Kidney glomerular epithelial cell (primary cell): Measurements from ENCODE around the gene FLNA.

Experiments used
- DNase-seq: peaks from one replicate; lab custom pipeline; 2025; lab: John Stamatoyannopoulos, UW

Gene FLNA

DNA sequence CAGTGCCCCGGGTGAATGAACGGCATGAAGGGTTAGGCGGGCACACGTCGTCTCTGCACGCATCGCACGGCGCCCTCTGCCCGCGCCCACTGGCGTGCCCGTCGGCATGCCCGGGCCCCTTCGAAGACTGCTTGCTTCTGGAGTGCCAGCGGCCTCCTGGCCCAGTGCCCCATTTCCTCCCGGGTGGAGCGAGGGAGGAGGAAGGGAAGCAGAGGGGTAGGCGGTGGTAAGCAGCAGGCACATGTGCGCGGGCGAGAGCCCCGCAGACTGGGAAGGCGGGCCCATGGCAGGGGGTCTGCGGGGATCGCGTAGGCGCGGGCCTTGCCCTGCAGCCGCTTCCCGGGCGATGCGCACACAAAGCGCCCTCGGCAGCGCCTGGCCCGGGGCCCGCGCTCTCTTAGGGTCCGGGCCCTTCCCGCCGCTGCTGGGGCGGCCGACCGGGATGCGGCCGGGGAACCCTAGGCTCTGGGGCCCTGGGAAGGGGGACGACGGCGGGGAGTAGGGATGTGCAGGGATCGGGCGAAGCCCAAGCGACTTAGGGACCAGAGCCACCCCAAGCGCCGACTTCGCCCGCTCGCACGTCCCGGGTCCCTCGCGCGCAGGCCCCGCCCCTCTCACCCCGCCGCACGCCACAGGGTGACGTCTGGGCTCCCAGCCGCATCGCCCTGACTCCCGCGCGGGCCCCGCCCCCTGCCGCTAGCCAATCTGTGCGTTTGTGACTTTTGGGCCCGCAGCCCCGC, 3.8 kb upstream of the FLNA start:
- DNase-seq: no peak

DNA sequence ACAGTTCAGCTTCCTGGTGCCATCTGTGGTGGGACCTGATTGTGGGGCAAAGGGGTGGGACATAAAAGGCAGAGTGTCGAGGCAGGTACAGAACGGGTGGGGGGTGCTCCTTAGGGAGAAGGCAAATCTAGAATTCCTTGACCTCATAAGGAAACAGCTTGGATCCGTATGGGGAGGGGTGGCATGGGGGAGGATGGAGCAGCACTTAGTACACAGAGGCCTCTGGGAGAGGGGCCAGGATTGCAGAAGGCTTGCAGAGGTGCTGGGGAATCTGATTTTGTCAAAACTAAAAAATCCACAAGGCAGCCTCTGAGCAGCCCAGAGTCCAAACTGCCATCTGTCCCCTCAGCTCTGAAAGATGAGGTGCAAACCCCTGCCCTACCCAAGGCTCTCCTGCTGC, 2.3 kb upstream of the FLNA start:
- DNase-seq: no peak

DNA sequence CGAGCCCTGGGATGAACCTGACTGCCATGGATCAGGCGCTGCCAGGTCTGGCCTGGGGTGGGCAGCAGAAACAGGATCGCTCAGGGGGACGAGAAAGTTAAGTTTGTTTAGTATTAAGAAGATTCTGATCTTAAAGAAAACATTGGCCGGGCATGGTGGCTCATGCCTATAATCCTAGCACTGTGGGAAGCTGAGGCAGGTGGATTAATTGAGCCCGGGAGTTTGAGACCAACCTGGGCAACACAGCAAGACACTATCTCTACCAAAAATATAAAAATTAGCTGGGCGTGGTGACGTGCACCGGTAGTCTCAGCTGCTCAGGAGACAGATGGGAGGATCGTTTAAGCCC, 696 bp upstream of the FLNA start:
- DNase-seq: no peak

DNA sequence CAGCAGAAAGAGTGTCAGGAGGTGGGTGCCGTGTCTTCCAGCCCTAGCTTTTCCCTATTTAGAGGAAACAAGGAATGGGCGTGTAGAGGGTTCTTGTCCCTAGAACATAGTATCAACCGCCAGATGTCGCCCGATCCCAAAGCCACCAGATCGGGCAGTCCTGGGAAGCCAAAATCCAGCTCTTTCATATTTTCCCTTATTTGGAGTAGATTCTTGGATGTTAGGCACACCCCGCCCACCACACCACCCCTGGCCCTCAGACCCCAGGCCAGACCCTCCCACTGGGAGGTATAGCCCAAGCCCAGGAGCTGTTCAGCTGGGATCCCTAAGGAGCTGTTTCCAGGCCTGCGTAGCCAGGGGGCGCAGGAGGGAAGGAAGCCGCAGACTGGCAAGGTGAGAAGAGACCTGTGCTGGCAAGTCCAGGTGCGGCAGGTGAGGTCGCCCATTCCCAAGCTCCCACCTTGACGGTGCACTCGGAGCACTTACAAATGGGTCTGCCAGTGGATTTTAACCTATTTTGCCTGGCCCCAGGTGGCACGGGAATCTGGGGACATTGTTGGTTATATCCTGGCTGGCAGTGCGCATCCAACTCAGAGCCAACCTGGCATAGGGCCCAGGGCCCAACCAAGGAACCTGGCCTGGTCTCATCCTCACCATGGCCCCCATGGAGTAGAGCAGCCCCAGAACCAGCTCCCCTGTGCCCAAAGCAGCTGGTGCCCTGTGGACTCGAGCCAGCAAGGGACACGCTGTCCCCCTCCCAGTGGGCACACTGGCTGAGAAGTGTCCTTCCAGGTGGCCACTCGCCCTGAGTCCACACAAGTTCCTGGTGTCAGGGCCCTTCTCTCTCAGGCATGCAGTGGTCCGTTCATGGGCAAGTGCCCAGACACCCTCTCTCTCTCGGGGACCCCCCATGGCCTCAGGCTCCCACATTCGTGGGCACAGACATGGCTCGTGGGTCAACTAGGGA, 811 bp downstream of the FLNA start:
- peak; percentile 32 for DNase-seq

DNA sequence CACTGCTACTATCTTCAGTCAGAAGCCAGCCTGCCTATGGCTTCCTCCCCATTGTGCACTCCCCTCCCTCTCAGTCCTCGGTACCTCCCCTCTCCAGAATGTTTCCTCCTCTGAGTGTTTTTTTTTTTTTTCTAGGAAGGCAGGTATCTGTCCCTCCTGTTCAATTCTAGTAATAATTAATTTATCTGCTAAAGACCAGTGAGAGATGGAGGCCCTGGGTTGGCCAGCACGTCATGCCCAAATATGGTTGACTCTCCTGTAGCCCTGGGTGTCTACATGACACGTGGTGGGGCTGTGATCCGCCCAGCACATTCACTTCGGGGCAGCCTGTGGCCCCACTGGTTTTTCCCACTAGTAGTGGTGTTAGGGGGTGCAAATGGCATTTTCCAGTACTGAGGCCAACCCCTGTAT, 1.8 kb downstream of the FLNA start:
- DNase-seq: peak; percentile 56

DNA sequence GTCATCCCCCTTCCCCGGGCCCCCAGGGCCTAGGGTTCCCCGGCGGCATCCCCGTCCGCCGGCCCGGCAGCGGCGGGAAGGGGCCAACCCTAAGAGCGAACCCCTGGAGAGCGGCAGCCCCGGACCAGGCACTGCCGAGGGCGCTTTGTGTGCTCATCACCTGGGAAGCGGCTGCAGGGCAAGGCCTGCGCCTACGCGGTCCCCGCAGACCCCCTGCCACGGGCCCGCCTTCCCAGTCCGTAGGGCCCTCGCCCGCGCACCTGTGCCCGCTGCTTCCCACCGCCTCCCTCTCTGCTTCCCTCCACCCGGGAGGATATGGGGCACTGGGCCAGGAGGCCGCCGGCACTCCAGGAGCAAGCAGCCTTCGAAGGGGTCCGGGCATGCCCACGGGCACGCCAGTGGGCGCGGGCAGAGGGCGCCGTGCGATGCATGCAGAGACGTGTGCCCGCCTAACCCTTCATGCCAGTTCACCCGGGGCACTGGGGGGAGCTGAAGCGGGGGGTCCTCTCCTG, 2.6 kb downstream of the FLNA start:
- no peak for DNase-seq

DNA sequence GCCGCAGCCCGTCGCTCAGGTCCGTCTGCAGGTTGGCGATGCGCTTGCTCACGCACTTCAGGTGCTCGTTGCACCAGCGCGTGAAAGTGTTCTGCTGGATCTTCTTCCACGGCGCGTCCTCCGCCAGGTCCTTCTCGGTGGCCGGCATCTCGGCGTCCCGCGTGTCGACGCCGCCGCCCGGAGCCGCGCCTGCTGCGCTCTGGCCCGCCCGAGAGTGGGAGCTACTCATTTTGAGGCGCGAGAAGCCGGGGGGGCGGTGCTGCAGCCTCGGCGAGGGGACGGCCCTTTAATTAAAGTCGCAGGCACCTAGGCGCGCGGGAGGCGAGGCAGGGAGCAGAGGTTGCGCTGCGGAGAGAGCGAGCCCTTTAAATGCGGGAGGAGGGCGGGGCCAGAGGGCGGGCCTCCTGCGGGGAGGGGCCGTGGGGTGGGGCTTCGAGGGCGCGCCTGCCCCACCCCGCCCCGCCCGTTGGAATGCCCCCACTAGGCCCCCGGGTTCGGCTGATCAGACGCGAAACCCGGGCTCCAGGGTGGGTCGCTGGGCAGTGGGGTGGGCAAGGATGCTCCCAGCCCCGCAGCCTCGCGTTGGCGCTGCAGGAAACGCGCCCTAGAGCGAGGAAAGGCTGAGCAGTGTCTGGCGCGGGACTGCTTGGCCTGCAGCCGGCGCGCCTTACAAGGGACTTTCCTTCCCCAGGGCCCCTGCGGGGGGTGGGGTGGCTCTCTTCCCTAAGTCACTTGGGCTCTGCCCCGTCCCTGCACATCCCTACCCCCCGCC, 3.2 kb downstream of the FLNA start:
- peak; percentile 66 for DNase-seq

DNA sequence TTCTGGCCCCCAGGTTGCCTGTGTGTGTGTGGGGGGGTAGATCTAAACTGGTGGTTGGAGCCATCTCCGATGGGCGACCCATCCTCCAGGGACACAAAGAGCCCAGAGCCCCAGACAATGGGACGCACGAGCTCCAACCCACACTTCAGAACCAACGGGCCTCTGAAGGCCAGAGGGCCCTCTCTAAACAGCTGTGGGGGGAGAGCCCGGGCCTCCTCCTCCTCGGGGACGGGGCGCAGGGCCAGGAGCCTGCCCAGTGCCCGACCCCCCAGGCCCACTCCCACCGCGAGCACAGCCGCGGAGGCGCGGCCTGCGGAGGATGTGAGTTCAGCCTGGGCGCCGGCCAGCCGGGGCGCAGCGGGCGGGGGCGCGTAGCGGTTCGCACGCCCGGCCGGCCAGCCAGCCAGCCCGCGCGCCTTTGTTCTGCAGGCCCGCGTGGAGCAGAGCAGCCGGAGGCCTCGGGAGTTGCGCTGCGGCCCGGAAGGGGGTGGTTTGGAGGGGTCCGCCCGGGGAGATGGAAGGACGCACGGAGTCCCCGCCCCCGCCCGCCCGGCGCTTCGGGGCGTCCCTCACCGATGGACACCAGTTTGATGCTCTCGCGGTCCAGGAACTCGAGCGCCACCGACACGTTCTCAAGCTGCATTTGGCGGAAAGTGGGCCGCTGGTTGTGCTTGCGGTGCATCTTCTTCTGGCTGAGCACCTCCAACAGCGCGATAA, 4.0 kb downstream of the FLNA start:
- no peak for DNase-seq

DNA sequence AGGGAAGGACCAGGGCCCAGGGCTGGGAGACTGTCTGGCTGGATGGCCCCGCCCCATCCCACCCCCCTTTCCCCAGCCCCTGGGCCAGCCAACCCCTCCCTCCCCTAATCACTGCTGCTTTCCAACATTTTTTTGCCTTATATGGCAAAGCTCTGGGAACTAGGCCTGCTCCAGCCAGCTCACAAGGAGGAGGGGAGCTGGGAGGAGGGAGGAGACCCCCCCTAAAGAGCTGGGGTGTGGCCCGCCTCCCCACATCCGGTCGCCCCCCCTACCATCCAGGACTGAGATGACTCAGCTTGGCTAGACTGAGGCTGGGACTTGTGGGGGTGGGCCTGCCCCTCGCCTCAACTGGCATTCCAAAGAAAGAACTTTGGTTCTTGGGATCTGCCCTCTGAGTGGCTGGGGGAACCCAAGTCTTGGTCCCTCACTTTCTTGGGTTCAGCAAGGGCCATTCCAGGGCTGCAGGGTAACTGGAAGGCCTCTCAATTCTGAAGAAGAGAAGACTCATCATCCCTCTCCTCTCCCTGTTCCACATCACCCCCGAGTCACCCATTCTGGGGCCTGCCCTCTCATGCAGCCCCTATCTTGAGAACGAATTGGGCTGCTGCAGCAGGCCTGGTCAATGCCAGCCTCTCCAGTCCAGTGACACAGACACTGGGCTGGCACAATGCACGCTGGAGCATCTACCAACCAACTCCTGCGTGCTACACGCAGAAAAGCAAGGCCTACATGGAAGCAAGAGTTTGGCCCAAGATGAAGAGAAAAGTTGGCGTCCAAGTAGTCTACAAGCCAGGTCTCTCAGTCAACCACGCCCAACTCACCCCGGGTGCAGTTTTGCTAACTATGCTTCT, 4.8 kb downstream of the FLNA start:
- DNase-seq: peak; percentile 78

DNA sequence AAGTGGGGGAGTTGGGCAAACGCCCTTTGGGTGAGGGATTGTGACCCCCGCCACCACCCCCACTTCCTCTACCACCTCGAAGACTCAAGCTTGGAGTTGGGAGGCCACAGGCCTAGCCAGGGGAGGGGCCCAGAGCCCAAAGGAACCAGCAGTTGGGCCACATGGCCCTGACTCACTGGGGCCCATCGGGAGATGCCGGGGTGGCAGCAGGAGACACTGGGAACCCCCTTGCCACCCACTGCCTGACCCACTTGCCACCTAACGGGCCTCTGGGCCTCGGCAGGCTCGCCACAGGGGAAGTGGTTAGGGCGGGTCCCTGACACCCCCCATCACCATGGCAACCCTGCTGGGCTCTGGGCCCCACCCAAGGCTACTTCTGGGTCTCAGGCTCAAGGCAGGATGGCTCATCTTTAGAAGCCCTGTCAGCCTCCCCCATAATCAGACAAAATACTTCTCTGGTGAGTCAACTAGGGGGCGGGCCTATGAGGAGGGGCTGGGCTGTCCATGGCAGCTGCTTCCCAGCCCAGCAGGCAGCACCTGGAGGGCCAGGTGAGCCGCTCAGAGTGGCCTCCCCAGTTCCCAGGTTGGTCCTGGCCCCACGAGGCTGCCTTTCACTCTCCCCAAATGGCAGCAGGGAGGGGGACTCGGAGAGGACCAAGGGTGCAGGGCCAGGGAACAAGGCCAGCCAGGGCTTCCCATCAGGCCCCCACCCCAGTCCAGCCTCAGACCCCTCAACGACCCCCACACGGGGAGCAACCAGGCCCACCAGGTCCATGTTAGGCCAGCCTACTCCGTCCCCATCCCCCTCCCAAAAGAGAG, 5.6 kb downstream of the FLNA start:
- peak; percentile 40 for DNase-seq

DNA sequence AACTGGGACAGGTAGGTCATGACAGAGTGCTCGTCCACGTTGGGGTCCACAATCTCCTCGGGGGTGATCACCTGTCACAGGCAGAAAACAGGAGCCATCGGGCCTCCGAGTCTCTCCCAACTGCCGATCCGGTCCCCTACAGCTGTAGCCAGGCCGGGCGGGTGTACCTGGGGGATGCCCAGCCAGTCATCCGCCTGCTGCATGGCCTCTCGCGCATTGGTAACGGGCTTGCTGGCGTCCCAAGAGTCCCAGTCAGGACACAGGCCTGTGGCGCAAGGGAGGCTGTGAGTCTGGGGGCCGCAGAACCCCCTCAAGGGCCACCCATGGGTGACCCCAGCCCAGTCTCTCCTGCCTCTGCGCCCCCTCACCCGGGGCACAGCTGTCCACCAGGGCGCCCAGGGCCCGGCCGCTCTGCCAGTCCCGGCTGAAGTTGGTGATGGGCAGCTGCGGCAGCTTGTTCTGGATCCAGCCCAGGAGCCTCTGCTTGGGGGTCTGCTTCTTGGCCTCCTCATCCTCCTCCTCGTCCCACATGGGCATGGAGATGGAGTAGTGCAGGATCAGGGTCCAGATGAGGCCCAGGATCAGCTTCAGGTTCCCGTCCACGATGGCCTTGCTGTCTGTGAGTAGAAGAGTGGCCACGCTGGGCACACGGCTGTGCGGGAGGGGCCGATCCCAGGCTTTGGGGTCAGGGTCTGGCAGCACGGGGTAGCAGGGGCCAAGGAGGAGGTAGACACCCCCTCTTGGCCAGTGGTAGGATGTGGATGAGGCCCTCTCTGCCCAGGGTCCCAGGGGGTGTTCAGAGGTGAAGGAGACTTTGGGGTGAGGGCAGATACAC, 6.7 kb downstream of the FLNA start:
- no peak for DNase-seq

DNA sequence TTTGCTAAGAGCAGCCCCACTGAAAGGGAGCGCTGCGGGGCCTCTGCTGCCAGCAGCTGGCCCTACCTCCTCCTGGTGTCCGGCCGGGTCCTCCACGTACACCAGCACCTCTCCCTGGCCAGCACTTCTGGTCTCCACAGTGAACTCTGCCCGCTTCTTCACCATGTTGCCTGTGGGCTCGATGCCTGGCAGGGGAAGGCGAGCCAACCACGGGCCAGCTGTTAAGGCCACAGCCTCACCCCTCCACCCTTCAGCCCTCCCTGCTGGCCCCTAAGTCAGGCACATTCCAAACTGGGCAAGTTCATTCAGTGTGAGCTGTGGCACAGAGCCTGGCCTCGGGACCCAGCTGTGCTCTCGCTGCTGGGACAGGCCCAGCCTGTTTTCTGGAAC, 7.8 kb downstream of the FLNA start:
- DNase-seq: no peak

DNA sequence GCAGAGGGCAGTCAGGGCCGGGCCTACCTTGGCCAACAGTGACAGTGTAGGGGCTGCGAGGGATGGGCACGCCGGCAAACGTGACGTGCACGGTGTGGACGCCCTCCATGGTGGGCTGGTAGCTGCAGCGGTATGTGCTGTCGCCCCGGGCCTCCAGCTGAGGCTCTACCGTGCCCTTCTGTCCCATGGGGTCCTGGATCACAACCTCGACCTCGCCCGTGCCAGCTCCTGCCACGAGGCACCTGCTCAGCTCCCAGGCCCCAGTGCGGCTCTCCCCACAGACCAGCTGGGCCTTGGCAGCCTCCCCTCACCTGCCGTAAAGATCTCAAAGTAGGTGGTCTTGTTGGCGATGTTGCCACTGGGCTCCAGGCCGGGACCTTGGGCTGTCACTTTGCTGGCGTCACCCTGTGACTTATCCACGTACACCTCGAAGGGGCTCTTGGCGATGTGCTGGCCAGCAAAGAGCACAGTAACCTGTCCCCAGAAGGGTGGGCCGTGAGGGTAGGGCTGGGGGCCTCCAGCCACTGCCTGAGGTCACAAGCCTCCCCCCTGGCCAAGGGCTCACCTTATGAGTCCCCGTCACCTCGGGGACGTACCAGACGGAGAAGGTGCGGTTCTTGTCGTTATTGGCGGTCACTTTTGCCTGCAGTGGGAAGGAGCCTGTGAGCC, 8.3 kb downstream of the FLNA start:
- no peak for DNase-seq

DNA sequence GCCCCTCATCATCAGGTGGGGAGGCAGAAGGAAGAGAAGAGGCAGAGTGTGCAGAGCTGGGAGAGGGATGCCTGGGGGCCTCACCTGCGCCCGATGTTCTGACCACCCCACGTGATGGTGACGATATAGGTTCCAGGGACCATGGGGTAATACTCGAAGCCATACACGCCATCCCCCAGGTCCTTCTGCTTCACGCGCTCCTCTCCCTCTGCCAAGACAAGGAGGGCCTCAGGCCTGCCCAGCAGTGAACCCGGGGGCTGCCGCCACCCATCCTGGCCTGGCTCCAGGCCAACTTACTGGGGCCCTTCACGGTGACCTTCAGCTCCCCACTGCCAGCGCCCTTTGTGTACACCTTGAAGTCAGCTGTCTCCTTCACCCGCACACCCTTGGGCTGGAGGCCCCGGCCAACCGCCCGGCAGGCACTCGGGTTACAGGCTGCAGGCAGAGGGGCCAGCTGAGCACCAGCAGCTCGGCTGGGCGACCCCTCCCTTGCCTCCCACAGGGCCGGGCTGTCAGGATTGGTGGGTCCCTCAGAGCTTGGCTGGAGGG, 9.3 kb downstream of the FLNA start:
- DNase-seq: no peak

DNA sequence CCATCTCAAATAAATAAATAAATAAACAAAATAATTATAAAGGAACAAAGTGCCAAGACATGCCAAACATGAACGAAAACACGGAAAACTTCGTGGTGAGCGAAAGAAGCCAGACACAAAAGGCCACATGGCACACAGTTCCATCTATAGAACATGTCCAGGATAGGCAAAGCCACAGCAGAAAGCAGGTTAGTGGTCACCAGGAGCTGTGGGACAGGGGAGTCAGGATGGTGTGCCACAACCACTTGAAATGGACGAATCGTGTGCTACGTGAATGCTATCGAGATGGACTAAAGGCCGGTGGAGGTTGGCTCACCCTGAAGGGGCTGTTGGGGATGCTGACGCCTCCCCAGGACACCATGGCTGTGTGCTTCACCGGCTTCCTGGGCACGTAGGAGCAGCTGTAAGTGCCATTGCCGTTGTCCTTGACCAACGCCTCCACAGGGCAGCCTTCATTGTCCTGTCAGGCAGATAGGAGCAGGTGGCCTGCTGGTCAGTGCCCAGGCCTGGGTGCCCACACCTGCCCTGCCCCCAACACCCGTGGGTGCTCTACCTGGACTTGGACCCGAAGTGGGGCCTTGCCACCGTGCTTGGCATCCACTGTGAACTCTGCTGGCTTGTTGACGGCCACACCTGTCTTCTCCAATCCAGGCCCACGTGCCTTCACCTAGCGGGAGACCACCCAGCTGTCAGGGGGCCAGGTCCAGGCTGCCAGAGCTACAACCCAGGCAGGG, 10.6 kb downstream of the FLNA start:
- no peak for DNase-seq

DNA sequence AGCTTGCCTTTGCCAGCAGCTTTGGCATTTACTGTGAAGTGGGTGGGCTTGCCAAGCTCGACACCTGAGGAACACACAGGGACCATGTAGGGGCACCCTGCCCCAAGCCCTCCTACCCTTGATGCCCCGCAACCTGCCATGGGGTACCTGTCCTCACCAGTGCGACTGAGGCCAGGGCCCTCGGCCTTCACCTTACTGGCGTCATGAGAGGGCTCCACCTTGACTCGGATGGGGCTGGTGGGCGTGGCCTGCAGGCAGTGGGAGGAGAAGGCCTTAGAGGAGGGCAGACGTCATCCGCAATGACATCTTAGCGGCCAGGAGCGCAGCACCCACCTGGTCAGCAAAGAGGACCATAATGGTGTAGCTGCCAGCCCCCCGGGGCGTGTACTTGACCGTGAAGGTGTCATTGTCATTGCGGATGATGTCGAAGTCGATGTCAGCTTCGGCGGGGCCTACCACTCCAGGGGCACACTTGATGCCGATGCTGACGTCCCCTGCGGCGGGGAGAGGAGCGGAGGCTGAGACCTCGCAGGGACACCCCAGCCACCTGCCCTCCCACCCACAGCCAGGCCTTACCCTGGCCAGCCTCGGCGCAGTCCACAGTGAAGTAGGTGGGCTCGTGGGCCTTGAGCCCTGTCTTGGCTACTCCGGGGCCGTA, 12.2 kb downstream of the FLNA start:
- DNase-seq: no peak
